T-helper 9 cell (primary cell): ENCODE measurements around the gene SSPN.
"Not testable (repeated sequence)": the region's sequence is repeated elsewhere in the genome, so short reads cannot be mapped to it uniquely, and the experiment has no call there.

Experiments used
- DNase-seq: peaks from one replicate; pipeline ENCODE4 v3.0.0-alpha.2; 2020

The SSPN gene

GRCh38 chr12:26231470-26231869 is 36.1 kb downstream of the SSPN start:
- no peak for DNase-seq

- DNase-seq, result no peak
Observed at GRCh38 chr12:26231921-26232320, 36.5 kb downstream of the SSPN start.

GRCh38 chr12:26233631-26234030 is 38.3 kb downstream of the SSPN start:
- no peak for DNase-seq

GRCh38 chr12:26235465-26235864 is 40.1 kb downstream of the SSPN start:
- not testable (repeated sequence) for DNase-seq

DNA sequence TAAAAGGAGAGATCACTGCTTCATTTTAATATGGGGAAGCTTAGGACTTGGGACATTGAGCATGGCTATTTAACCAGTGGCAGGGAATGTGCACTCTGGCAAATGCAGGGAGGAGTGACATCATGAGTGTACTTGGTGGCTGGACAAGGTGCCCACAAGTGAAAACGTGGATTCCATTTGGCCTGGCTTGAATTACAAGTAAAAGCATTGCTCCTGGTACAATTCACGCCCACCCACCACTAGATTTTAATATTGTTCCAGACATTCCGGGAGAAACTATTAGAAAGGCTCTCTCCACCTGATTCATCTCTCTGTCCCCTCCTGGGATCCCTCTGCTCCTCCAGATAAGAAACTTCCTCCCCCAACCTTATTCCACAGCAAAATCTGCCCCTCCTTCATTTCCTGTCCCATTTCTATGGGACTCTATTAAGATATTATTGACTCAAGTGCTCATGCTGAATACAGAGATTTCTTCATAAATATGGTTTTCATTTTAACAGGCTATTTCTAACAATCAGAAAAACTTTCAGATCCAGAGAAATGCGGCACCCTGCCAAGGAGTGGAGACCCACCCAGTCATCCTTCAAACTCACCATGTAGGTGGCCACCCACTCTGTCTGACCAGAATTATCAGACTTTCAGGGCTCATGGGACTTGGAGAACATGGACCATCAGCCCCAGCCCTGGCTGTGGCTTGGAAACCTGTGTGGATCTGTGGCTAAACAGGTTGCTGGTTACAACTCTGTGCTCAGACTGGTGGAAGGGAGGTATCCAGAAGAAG is 43.2 kb downstream of the SSPN start:
- no peak for DNase-seq

DNA sequence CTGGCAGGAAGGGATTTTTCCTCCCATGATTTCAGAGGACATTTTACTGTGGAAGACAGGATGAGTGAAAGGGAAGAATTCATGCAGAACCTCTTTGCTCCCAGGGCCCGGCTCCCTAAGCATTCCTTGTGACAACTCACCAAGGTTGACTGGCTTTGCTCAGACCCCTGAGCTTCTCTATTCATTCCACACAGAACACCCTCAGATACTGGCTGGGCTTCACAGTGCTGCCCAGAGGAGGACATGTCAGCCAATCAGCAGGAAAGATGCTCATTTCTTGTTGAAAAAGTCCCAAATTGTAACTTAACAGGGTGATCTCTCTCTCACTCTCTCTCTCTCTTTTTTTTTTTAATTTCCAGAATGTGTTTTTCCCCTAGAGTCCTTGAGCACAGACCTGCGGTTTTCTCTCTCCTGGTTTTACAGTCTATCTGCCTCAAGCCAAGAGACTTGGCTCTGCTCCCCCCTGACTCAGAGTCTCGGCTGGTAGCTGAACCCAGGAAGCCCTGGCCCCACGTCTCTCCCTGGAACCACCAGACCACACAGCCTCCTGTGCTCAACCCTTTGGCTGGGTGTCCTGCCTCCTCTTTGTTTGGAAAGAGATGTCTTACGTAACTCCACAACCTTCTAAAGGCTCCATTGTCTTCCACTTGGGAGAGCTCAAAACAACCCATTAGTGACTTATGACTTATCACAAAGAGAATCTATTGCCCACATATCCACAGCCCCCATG is 43.9 kb downstream of the SSPN start:
- DNase-seq, result no peak

GRCh38 chr12:26239852-26240815 is 44.8 kb downstream of the SSPN start:
- DNase-seq, result no peak

- no peak for DNase-seq
Observed at GRCh38 chr12:26241080-26241479, 45.7 kb downstream of the SSPN start.

GRCh38 chr12:26242683-26243082 is 47.3 kb downstream of the SSPN start:
- DNase-seq, result no peak

DNA sequence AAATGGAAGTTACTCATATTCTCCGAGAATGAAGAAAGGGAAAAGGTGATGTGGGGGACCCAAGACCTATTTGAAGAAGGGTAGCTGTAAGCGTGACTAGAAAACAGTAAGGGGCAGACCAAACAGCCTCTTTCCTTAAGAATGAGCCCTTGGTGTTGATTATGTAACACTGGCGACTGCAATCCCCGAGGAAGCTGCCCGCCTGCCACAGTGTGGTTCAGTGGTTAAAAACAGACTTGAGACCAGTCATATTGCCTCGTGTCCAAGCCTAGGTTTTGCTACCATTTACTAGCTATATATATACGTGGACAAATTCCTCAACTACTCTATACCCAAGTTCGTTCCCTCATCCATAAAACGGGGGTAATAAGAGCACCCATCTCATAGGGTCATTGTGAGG is 49.1 kb downstream of the SSPN start:
- no peak for DNase-seq

DNA sequence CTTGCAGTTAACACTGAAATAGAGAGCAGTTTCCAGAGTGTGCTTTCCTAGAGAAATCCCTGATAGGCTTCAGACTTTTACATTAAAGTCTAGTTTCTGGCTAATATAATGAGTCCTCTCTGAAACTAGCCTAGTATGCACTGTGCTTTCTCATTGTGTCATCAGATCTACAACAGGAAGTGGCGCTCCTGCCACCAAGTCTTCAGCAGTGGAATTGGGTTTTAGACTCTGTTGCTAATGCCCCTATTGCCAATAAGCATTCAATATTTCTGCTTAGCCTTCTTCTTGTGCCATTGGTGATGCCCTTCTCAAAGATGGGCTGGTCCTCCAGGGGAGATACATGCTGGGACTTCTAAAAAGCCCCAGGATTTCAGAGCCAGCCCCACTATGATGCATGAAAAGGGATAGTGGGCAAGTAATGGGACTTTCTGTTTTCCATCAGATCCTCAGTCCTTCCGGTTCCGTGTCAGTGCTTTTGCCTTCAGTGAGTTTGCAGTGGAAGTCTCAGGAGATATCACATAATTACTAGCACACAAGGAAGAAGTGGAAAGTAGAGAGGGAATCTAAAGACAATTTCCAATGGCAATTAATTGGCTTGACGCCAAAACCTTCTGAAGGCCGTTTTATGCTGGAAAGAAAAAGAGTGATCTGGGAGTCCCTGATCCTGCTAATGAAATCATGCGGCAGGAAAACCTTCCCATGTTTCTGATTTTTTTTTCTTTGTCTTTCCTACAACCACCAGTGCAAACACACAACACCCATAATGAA is 50.0 kb downstream of the SSPN start:
- no peak for DNase-seq

- no peak for DNase-seq
Observed at GRCh38 chr12:26246483-26247164, 51.3 kb downstream of the SSPN start.

GRCh38 chr12:26247873-26248272 is 52.5 kb downstream of the SSPN start:
- no peak for DNase-seq

- DNase-seq, result no peak
Observed at GRCh38 chr12:26250801-26251200, 55.4 kb downstream of the SSPN start.

DNA sequence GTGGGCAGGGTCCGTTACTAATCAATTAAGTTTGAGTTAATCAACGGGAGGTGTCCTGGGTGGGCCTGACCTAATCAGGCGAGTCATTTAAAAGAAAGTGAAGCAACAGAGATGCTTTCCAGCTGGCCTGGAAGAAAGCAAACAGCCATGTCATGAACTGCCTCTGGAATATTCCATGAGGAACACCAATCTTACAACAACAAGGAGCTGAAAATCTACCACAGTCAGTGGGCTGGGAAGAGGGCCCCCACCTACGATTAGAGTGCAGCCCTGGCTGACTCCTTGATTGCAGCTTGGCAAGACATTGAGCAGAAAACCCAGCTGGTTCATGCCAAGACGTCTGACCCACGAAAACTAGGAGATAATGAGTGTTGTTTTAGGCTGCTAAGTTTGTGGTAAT is 56.2 kb downstream of the SSPN start:
- DNase-seq, result no peak

GRCh38 chr12:26252946-26253345 is 57.6 kb downstream of the SSPN start:
- DNase-seq, result no peak

DNA sequence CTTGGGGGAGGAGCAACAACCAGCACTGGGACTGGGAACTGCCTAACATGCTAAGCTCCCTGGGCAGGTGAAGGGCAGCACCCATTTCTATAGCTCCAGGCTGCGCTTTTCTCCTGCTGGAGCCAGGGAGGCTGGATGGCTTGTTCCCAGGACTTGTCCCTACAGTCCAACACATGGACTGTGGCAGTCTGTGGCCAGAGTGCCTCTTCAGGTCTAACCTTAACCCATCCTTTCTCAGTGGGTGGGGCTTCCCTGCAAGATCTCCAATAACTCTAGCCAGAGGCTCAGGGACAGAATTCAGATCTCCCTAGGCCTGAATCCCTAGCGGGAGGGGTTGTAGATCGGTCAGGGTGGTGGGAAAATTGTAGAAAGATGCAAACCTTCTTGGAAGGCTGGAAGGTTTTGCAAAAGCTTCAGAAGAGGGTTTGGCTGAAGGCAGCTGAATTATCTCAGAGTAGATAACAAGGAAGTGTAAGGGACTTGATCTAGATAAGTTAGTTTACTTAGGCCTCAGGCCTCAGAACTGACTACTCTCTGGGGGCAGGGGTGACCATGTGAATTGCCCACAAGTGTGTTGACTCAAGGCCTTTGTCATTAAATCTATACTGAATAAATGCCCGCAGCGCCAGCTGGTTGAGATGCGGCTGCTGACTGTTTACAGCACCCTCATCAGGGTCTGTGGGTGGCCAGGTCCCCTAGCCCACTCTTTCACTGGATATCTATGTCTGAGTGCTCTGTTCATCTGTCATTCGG is 60.7 kb downstream of the SSPN start:
- no peak for DNase-seq

DNA sequence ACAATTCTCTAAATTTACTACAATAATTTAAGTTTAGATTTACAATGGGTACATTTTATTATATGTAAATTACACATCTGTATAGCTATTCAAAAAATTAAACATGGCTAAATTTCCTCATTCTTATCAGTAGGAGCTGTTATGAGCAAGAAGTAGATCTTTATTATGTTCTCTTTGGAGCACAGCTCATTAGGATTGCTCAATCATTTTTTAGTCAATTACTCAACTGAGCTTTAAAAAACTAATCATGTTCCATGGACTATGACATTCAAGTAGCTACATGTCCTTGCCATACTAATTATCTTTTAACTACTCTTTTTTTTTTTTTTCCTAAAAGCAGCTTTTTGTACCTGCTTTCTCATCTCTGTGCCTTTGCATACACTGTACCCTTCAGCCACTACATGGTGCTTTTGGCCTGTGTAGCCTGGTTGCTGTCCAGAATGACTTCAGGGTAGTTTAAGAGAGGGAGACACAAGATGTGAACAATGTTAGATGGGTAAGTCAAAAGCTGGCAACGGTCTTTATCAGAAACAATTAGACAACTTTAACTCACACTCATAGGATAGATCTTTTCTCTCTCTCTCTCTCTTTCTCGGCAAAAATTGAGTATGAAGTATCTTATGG is 69.0 kb downstream of the SSPN start:
- no peak for DNase-seq

- no peak for DNase-seq
Observed at GRCh38 chr12:26265606-26266005, 70.2 kb downstream of the SSPN start.

DNA sequence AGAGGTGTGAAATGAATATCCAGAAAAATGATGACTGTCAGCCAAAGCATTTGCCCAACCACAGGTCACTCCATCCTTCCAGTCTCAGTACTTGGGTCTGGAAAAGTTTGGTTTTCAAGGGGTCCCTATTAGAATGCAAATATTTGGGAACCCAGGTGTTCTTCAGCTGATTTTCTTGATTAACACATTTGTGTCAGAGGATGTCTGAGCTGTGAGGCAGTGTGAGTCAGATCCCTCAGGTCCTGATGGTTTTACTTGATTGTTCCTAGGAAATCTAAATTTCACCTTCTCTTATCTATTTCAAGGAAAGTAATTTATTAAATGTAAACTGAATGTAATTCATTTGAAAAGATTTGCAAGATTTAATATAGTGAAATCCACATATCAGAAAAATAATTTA is 71.5 kb downstream of the SSPN start:
- DNase-seq, result no peak
